LHCN-M2 (cell line): ENCODE results near the gene TLR6. TPM values are rescaled to one million over a fixed set of nuclear protein-coding genes. Genes with fewer than 3 reads are reported as not detected.

Experiments
- DNase-seq: peaks from one replicate; pipeline ENCODE4 v3.0.0-alpha.2; 2012; ENCODE audit warnings: low read depth
- polyA plus RNA-seq: library from polyadenylated mRNA; unstranded; fragments of >200 nt; gene quantifications from one replicate; pipeline ENCODE4 v1.2.1, GENCODE V29; 2012; ENCODE audit warnings: missing spikeins
- total RNA-seq: library from RNA; depleted of rRNA; stranded (reverse); fragments of >200 nt; gene quantifications from 2 replicates; pipeline ENCODE4 v1.2.3, GENCODE V29; 2014; rRNA removed

TLR6 gene
- 2.9 and 3.7 TPM in 2 replicates for total RNA-seq
- polyA plus RNA-seq, result 0.49 TPM

- DNase-seq, result peak; percentile 51
These were observed at the start of gene TLR6 for GRCh38 chr4:38856524-38857337. Gene TLR6 (minus strand): TSS chr4:38856817. CDS start chr4:38829473, 27,344 bp downstream.

DNA sequence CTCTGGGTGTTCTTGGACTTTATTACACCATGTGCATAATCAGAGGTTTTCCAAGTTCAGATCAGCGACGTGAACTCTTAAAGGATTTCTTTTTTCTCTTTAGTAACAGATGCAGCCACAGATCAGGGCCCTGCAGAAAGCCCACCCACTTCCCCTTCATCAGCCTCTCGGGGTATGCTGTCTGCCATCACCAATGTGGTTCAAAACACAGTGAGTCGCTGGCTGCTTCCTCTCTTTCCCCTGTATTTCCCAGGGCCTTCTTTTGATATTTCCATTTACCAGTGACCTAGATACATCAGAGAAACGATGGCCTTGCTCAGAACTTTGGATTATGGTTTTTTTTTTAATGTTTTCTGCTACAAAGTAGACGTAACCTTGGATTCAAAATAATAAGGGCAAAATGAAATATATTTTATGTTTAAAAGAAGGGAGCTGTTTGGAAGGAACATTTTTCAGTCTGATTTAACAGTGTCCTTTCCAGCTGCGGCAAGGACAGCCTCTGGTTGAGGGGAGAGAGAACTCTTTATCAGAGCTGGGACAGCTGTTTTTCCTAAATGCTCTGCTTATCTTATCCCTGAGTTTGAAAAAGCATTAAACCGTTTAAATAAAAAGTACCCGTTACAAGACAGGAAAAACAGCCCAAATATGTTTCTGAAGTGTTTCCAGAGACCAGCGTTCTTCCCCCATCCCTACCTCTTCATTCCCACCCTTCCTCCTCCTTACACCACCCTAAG, 49.2 kb upstream of the TLR6 start:
- no peak for DNase-seq

- no peak for DNase-seq
These were observed 48.1 kb upstream of the TLR6 start for GRCh38 chr4:38904682-38905081.

DNA sequence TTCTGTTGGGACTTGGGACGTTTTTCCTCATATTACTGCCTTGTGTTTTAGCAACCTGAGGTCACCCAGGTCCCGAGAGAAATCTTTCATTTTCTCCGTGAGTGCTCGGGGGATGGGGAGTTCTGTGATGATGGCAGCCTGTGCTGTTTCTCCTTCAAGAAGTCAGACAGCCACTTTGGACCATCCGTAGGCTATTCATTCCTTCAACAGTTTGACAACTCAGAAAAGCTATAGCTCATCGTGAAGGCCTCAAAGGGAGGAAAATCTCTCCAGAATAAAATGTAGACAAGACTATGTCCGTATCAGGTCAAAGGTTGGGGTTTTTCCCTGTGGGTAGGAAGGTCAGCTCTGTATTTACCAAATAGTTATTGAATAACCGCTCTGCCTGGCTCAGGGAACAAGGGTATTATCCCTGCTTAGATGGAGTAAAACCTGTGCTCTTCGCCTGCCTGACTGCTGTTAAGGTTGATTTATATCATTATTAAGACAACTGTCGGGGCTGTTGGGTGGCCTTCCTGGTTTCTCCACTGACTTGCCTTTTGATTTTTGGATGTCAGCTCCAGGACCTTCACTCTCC, 47.6 kb upstream of the TLR6 start:
- DNase-seq, result no peak

- DNase-seq, result peak; percentile 26
These were observed 46.1 kb upstream of the TLR6 start for GRCh38 chr4:38902695-38903094.

DNA sequence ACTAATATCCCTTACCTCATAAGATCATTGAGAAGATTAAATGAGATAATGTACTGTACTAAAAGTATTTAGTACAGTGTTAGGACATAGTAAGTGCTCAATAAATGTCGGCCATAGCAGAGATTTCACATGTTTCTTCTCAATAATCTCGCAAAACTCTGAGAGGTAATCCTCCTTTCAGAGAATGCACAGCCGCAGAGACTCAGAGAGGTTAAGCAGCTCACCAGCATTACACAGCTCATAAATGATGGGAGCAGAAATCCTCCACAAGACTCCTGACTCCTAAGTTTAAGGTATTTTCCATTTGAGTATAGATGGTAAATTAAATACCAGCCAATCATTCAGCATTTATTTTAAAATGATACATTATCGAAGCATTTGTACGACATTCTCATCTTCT, 45.6 kb upstream of the TLR6 start:
- DNase-seq, result no peak

GRCh38 chr4:38898245-38898644, 41.6 kb upstream of the TLR6 start:
- no peak for DNase-seq

DNA sequence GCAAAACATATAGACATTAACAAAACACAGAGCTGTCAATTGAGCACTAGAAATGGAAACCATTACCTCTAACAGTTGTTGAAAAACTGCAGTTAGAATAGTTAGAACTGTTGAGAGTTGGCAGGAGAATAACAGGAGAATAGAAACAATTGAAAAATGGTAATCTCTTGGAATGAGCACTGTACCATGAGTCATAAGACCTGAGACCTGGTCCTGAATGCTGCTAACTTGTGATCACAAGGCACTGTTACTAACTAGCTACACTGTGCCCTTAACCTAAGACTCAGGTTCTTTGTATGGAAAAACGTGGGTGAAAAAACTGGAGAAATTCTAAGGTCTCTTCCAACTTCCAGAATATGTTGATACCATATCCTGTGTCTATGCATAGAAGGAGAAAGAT, 40.3 kb upstream of the TLR6 start:
- DNase-seq, result no peak

GRCh38 chr4:38894322-38894982, 37.8 kb upstream of the TLR6 start:
- DNase-seq, result peak; percentile 12

DNA sequence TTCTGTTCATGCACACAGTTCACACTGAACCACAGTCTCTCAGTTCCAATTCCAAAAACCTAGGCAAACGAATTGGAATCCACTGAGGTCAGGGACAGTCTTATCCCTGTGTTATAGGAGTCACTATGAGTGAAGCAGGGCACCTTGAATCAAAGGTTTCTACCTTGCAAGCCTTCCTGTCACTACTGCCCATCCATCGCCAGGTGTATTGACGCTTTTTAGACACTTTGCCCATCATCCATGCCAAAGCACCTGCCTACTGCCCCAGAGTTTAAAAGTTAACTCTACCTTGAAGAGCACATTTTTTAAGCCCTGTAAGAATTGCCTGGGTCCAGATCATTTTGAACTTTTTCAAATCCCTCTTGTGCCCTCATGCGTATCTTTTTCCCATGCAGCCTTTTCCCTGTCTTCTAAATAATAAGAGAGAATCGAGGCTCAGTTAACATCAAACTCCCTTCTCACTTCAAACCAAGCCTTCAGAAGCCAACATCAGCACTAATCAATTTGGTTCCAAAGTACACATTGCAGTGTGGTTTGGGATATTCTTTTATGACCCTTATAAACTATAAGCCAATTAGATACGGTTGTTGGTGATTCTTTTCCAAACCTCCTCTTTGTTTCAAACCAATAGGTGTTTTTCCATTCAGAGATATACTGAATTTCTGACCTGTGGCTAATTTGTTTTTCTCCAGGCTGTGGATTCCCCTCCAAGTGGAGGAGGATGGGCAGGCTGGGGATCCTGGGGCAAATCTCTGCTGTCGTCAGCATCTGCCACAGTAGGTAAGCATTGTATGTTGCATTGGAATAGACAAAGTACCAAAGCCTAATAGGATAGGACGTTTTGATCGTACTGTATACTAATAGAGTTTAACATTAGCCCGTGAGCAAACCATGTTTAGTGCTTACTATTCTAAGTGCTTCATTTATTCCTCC, 34.7 kb upstream of the TLR6 start:
- no peak for DNase-seq

- DNase-seq, result peak; percentile 83
These were observed 32.5 kb upstream of the TLR6 start for GRCh38 chr4:38889143-38889542.

- no peak for DNase-seq
These were observed 27.6 kb upstream of the TLR6 start for GRCh38 chr4:38884254-38884653.

DNA sequence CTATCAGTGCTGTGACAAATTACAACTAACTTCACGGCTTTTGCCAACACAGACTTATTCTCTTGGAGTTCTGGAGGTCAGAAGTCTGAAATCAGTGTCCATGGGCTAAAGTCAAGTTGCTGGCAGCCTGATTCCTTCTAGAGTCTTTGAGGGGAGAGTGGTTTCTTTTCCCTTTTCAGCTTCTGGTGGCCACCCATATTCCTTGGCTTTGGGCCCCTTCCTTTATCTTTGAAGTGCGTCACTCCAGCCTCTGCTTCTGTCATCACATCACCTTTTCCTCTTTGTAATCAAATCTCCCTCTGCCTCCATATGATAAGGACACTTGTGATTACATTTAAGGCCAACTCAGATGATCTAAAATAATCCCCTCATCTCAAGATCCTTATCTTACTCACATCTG, 20.0 kb upstream of the TLR6 start:
- no peak for DNase-seq

DNA sequence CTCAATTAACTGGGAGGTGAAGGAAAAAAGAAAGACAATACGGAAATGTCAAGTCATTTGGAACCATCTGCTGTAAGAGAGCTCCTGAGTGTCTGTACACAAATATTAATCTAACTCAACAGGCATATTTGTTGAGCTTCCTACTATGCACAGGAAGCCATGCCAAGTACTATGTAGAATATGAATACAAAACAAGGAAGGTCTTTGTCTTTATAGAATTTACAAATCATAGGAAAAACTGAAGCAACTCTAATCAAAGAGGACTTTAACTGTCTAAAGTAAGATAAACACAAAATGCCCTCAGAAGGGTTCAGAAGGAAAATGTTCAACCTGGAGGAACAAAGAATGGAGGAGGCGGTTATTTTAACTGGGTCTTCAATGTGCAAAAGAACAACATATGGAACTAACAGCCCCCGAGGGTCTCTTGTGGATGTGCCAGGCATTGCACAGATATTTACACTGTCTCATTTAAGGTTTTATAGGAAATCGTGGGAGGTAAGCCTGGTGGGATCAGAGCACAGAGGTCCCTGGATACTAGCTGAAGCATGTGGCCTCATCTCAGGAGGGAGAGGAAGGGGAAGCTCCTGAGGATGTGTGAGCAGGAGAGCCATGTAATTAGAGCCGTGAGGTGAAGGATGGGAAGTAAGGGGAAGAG, 16.8 kb upstream of the TLR6 start:
- DNase-seq, result no peak

DNA sequence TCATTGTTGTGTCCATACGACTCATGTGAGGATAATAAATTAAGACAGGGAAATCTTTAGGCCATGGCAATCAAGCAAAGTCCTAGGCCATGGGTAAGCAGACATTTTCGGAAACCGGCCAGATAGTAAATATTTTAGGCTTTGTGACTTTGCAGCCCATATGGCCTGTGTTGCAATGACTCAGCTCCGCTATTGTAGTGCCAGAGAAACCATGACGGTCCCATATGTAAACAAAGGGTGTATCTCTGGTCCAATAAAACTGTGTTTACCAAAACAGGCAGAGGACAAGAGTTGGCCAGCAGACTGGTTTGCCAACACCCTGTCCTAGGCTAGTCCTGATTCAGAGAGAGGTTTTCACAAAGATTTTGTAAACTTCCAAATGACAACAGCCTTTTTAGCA, 16.0 kb upstream of the TLR6 start:
- no peak for DNase-seq

DNA sequence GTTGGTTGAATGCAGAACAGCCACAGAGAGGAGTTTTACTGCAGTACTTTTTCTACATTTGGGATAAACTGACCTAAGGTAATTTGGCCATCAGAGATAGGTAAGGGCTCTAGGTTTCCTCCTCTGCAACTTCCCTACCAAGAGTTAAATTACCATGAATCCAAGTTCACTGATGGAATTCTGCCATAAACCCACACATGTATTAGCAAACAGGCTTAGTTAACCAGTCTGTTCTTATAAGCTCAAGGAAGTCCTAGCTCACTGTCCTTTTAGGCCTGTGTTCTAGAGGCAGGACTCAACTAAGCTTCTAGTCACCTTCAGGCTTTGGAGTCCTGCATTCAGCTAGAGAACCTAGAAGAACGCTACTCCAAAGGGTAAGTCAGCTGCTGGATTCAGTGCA, 15.0 kb upstream of the TLR6 start:
- DNase-seq, result no peak

DNA sequence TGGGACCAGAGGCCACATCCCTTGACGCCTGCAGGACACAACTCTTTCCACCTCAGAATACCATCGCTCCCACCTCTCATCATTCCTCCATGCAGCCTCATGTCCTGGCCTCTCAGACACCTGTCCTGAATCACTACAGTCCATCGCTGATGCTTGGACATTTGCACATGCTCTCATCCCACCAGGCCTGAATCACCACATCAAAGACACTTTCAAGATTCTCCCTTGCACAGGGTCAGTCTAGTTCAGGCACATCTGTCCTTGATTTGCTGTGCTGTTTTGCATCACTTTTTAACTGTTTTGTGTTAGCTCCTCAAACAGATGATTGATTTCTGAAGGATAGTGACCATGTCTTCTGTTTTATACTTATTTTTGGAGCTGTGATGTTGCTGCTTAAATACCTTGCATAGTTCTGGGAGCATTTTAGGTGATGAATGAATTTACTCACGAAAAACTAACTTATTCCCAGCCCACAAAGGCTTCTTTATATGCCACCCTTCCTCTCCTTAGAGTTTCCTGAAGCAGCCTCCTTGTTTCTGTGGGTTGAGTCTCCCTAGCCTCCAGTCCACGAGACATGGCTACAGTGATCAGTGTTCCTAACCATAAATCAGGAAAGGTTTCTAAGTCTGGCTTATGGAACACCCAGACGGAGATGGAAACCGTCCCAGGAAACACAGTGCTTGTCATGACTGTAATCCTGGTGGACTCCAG, 13.6 kb upstream of the TLR6 start:
- DNase-seq, result no peak

DNA sequence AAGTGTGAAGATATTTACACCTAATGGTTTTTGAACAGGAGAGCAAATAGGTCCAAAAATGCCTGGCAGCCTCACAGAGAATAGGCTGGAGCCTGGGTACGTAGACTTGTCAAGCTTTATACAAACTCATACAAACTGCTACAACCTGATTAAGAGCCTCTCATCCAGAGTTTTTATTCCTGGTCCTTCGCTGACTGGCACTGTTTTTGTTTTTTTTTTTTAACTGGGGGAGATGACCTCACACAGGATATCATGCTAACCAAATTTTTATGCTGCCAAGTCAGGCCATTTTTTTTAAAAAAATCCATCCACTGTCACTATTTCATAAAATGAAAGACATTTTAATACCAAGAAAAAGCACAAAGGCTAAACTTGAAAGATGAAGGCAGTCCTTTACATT, 12.9 kb upstream of the TLR6 start:
- DNase-seq, result no peak

DNA sequence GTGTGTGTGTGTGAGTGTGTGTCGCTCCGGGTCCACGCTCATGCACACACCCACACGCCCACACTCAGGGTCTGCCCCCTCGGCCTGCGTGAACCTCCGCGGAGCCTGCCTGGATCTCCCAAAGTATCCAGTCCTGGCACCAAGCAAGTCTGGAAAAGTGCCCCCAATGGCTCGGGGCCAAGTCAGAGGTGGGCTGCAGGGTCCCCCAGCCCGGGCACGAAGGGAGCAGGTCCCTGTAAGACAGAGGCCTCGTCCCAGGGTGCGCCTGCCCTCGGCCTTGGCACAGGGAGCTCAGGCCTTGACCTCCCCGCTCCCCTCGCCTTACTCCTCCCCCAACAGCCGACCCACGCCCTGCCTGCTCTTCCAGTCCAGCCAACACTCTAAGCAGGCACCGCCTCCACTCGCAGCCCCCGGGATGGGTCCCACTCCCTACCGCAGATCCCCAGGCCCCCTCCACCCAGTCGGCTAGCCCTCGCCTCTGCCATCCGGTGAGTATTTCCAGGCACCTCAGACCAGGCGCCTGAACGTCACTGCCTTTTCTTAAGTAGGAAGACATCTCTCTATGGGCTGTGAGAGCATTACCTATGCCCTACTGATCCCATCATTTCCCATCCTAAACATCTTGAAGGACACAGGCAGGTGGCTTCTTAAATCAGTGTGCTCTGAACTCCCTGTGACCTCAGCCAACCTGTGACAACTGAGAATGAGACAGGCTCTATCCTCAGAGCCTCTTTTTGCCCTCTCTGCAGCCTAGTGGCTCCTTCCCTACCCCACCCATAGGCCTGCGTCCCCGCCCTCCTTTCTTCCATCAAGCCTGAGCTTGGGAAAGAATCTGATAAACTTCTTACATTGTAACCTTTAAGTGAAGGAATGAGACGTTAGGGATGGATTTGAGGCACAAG, 11.7 kb upstream of the TLR6 start:
- DNase-seq, result peak; percentile 77
